ENCODE data around the gene COL26A1.

Gene COL26A1

DNA sequence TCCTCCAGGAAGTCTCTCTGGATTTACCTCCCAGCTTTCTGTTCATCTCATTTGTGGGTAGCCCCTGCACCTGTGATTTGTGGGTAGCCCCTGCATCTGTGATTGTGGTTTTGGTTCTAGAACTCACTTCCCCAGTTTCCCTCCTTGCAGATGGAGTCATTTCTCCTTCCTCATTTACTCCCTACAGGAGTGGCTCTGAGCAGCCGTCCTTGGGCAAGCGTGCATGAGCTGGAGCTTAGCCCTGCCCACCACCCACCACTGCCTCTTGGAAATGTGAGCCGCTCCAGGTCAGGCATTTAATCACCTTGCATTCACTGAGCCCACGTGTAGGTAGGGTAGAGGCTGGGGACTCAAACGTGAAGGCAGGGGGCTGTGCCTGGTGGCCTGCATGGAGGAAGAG lies 8.2 kb downstream of the COL26A1 start:
- no peaks in the 10 kb centered on the region for H3K9me3 ChIP-seq (ENCODE audit: control insufficient read depth, insufficient read depth, low read depth, low read length)
- no peaks in the 10 kb centered on the region; the same call in 1 of the 2 replicates for H3K4me1 ChIP-seq (ENCODE audit: control insufficient read depth, insufficient read depth, low read length)
- TF ChIP-seq ZNF398 (tag by site-specific recombination; IDR thresholded peaks at IDR 0.05) = no peak
- peak; percentile 35; the same call in 1 of the 2 replicates for TF ChIP-seq EGR2 (tag by site-specific recombination; IDR thresholded peaks at IDR 0.05; ENCODE audit: low read depth)
- no peak for TF ChIP-seq ZNF184 (tag by site-specific recombination; IDR thresholded peaks at IDR 0.05)
- H3K36me3 ChIP-seq (ENCODE audit: control insufficient read depth in 2 of 2, insufficient read depth in 1 of 2, low read length in 2 of 2) = no peaks in the 10 kb centered on the region
- POLR2A ChIA-PET = interaction anchor here (0.5 kb wide), 1 partner anchor 21 kb away, joined by 6 read pairs; no protein-coding TSS in a partner anchor
- CTCF ChIA-PET = interaction anchor here (0.7 to 5.9 kb wide), 3 partner anchors 41 to 851 kb away, joined by 3 to 36 read pairs (median 7); no protein-coding TSS in a partner anchor
- no peak overlapping the region for H3K4me3 ChIP-seq (ENCODE audit: low read depth, low read length)
- H3K27ac ChIP-seq (ENCODE audit: extremely low read depth, low read depth, low read length) = no peak overlapping the region

DNA sequence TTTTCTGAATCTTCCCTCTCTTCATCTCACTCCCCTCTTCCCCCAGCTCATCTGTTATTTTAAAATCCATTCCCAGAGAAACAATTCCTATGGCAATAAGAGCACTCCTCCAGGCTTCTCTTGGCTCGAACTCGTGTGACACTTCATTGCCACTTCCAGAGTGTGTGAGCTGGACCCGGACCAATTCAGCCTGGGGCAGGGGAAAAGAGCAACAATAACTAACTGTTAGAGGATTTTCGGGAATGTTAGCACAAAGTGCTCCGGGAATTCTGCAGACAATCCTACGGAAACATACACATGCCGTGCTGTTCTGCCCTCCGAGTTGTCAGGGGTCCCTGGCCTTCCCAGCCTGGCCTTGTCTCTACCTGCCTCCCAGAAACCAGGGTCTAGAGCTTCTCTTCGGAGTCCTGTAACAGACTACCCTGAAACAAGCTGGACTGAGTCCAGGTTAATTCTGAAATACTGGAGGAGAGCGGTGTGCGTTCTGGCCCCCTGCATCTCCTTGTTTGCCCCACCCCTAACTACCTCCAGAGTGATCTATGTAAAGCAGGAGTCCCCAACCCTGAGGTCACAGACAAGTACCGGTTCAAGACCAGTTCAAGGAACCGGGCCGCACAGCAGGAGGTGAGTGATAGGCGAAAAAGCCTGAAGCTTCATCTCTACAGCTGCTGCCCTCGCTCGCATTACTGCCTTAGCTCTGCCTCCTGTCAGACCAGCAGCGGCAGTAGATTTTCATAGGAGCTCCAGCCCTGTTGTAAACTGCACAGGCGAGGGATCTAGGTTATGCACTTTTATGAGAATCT lies 11.3 kb downstream of the COL26A1 start:
- ChIA-PET POLR2A (interaction anchor here (0.6 to 0.9 kb wide), 2 partner anchors 11 to 23 kb away, joined by 4 read pairs; partner anchors contain the start of gene COL26A1), CTCF (interaction anchor here (0.6 to 5.9 kb wide), 11 partner anchors 9 to 146 kb away, joined by 3 to 36 read pairs (median 4); partner anchors contain the start of gene COL26A1)
- H3K4me3 ChIP-seq (ENCODE audit: low read depth, low read length) = no peak overlapping the region
- TF ChIP-seq ZBTB20 (tag by site-specific recombination; IDR thresholded peaks at IDR 0.05) (0 out of 2 replicates have a peak, but pooled peaks have one; percentile 25), FEZF1 (tag by site-specific recombination; IDR thresholded peaks at IDR 0.05) (peak; percentile 64), ZNF600 (tag by site-specific recombination; IDR thresholded peaks at IDR 0.05) (peak; percentile 48; the same call in 1 of the 2 replicates), ZNF626 (tag by site-specific recombination; IDR thresholded peaks at IDR 0.05) (no peak), ZBTB17 (tag by site-specific recombination; IDR thresholded peaks at IDR 0.05) (peak; percentile 38; the same call in 1 of the 2 replicates), ZIC2 (tag by site-specific recombination; IDR thresholded peaks at IDR 0.05) (0 out of 2 replicates have a peak, but pooled peaks have one; percentile 16), GLIS1 (tag by site-specific recombination; IDR thresholded peaks at IDR 0.05) (peak; percentile 86), ZFP41 (tag by site-specific recombination; IDR thresholded peaks at IDR 0.05; ENCODE audit: borderline replicate concordance) (no peak), ZNF426 (tag by site-specific recombination; IDR thresholded peaks at IDR 0.05) (no peak)
- TF ChIP-seq, protein P1, sequence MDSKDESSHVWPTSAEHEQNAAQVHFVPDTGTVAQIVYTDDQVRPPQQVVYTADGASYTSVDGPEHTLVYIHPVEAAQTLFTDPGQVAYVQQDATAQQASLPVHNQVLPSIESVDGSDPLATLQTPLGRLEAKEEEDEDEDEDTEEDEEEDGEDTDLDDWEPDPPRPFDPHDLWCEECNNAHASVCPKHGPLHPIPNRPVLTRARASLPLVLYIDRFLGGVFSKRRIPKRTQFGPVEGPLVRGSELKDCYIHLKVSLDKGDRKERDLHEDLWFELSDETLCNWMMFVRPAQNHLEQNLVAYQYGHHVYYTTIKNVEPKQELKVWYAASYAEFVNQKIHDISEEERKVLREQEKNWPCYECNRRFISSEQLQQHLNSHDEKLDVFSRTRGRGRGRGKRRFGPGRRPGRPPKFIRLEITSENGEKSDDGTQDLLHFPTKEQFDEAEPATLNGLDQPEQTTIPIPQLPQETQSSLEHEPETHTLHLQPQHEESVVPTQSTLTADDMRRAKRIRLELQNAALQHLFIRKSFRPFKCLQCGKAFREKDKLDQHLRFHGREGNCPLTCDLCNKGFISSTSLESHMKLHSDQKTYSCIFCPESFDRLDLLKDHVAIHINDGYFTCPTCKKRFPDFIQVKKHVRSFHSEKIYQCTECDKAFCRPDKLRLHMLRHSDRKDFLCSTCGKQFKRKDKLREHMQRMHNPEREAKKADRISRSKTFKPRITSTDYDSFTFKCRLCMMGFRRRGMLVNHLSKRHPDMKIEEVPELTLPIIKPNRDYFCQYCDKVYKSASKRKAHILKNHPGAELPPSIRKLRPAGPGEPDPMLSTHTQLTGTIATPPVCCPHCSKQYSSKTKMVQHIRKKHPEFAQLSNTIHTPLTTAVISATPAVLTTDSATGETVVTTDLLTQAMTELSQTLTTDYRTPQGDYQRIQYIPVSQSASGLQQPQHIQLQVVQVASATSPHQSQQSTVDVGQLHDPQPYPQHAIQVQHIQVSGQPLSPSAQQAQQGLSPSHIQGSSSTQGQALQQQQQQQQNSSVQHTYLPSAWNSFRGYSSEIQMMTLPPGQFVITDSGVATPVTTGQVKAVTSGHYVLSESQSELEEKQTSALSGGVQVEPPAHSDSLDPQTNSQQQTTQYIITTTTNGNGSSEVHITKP (tag by site-specific recombination; IDR thresholded peaks at IDR 0.05) = peak; percentile 88
- H3K4me1 ChIP-seq (ENCODE audit: control insufficient read depth, insufficient read depth, low read length) = no peaks in the 10 kb centered on the region; the same call in 1 of the 2 replicates
- H3K27ac ChIP-seq (ENCODE audit: extremely low read depth, low read depth, low read length) = no peak overlapping the region
- no peaks in the 10 kb centered on the region for H3K36me3 ChIP-seq (ENCODE audit: control insufficient read depth in 2 of 2, insufficient read depth in 1 of 2, low read length in 2 of 2)
- no peaks in the 10 kb centered on the region for H3K9me3 ChIP-seq (ENCODE audit: control insufficient read depth, insufficient read depth, low read depth, low read length)

DNA sequence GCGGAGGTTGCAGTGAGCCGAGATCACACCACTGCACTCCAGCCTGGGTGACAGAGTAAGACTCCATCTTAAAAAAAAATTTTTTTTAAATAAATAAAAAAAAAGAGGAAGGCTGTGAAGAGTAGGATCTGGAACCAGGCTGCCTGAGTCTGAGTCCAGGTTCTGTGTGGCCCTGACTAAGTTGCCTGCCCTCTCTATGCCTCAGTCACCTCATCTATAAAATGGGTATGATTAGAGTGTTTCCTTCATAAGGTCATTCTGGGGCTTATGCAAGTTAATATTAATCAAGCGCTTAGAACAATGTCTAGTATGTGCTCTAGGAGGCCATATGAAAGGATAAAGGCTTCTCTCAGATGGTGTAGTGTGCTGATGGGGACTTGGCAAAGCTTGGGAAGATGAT lies 12.3 kb downstream of the COL26A1 start:
- TF ChIP-seq TRIM28 (IDR thresholded peaks at IDR 0.05; ENCODE audit: borderline replicate concordance, low read length) = no peak
- TF ChIP-seq ZEB2 (tag by site-specific recombination; IDR thresholded peaks at IDR 0.05) = no peak
- CTCF ChIA-PET = interaction anchor here (2.6 to 5.9 kb wide), 2 partner anchors 10 to 36 kb away, joined by 17 to 36 read pairs; no protein-coding TSS in a partner anchor
- H3K4me1 ChIP-seq (ENCODE audit: control insufficient read depth, insufficient read depth, low read length) = no peaks in the 10 kb centered on the region; the same call in 1 of the 2 replicates
- POLR2A ChIA-PET = interaction anchor here (0.6 to 0.9 kb wide), 2 partner anchors 12 to 24 kb away, joined by 4 read pairs; partner anchors contain the start of gene COL26A1
- no peaks in the 10 kb centered on the region for H3K36me3 ChIP-seq (ENCODE audit: control insufficient read depth in 2 of 2, insufficient read depth in 1 of 2, low read length in 2 of 2)
- H3K27ac ChIP-seq (ENCODE audit: extremely low read depth, low read depth, low read length) = no peak overlapping the region
- no peak overlapping the region for H3K4me3 ChIP-seq (ENCODE audit: low read depth, low read length)
- no peaks in the 10 kb centered on the region for H3K9me3 ChIP-seq (ENCODE audit: control insufficient read depth, insufficient read depth, low read depth, low read length)
